Thyroid gland (tissue), 4 donors: Measurements from ENCODE around the gene GRIK4.

ENCODE experiments used
- CTCF ChIP-seq, 6 experiments: fragments of 200-600 bp in 3 of 6; fragments of 450-650 bp in 3 of 6; sonication (generic) in 3 of 6; IDR thresholded peaks; one replicate each; pipeline ENCODE4 v1.5.1; 2016 to 2019; ENCODE audit warnings: antibody characterized with exemption in 6 of 6, mild to moderate bottlenecking in 2 of 6, inconsistent platforms in 1 of 6, moderate library complexity in 1 of 6
- POLR2A ChIP-seq, 2 donors: fragments of 450-650 bp; IDR thresholded peaks; one replicate each; pipeline ENCODE4 v1.6.1; 2017; ENCODE audit warnings: antibody characterized with exemption in 2 of 2, mild to moderate bottlenecking in 2 of 2, moderate library complexity in 1 of 2

- TF ChIP-seq CTCF (IDR thresholded peaks at IDR 0.05), result no peak
- no peak for TF ChIP-seq POLR2A (IDR thresholded peaks at IDR 0.05)
Measured at GRCh38 chr11:120798854-120799253, 287.3 kb downstream of the GRIK4 start.
